ELF-1 (cell line): ENCODE measurements around the gene ANKRD17.
A peak's percentile ranks its signal among the peaks of the same experiment; 100 is the strongest.
"Not testable (repeated sequence)": the region's sequence is repeated elsewhere in the genome, so short reads cannot be mapped to it uniquely, and the experiment has no call there.

Source experiments
- DNase-seq: peaks from one replicate; pipeline ENCODE4 v3.0.0-alpha.2; 2016; ENCODE audit warnings: low read depth, low spot score

ANKRD17 gene, protein sequence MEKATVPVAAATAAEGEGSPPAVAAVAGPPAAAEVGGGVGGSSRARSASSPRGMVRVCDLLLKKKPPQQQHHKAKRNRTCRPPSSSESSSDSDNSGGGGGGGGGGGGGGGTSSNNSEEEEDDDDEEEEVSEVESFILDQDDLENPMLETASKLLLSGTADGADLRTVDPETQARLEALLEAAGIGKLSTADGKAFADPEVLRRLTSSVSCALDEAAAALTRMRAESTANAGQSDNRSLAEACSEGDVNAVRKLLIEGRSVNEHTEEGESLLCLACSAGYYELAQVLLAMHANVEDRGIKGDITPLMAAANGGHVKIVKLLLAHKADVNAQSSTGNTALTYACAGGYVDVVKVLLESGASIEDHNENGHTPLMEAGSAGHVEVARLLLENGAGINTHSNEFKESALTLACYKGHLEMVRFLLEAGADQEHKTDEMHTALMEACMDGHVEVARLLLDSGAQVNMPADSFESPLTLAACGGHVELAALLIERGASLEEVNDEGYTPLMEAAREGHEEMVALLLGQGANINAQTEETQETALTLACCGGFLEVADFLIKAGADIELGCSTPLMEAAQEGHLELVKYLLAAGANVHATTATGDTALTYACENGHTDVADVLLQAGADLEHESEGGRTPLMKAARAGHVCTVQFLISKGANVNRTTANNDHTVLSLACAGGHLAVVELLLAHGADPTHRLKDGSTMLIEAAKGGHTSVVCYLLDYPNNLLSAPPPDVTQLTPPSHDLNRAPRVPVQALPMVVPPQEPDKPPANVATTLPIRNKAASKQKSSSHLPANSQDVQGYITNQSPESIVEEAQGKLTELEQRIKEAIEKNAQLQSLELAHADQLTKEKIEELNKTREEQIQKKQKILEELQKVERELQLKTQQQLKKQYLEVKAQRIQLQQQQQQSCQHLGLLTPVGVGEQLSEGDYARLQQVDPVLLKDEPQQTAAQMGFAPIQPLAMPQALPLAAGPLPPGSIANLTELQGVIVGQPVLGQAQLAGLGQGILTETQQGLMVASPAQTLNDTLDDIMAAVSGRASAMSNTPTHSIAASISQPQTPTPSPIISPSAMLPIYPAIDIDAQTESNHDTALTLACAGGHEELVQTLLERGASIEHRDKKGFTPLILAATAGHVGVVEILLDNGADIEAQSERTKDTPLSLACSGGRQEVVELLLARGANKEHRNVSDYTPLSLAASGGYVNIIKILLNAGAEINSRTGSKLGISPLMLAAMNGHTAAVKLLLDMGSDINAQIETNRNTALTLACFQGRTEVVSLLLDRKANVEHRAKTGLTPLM (N-terminal part only)

DNA sequence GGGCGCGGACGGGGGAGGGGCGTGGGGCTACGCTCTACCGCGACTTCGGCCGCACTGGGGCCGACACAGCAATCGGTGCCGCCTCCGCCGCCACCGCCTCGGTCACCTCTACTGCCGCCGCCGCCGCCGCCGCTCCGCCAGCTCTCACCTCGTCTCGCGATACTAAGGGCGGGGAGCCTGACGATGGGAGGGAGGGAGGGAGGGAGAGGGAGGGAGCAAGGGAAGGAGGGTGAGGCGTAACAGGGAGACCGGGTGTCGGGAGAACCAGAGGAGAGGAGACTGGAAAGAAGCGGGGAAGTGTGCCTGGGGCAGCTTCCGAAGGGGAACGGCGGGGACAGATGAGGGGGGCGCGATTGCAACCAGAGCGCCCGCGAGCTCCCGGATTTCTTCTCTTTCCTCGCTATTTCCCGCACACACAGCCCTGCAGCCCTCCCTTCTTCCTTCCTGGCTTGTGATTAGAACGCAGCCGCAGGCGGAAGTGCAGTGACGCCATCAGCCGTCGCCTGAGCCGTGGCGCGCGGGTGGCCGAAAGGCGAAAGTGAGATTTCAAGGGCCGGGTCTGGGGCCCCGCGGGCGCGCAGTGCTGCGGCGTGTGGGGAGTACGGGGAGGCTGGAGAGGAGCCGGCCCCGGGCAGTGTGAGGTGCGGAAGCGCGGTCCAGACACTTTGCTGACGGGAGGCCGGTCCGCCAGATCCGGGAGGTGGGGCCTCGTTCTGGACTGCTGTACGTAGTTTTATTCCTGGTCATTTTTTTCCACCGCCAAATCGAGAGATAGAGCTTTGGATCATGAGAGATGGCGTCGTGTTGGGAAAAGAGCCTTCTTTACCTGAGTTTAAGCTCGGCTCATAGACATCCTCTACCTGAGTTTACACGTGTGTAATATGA lies at the start of gene ANKRD17:
TSS of gene ANKRD17 (minus strand) at position 113 of the 885 bp plus-strand sequence. CDS start 130 bp downstream, outside the sequence.
- DNase-seq, result peak; percentile 97

DNA sequence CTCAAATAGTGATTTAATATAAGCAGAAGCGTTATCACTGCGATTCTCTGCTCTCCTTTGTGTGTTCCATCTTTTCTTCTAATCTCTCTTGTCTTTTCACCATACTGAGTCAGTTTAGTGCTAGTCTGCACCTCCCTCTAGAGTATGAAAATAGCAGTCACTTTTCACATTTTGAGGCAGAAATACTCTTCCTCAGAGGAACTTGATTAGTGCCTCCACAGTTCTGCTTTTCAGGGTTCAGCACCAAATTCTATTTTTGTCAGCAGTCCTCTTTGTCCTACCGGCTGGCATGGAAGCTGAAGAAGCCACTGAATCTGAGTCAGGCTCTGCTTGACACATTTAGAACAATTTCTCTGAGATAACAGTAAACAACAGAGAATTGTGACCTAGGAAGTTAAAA lies 49.7 kb upstream of the ANKRD17 start:
- DNase-seq, result no peak

DNA sequence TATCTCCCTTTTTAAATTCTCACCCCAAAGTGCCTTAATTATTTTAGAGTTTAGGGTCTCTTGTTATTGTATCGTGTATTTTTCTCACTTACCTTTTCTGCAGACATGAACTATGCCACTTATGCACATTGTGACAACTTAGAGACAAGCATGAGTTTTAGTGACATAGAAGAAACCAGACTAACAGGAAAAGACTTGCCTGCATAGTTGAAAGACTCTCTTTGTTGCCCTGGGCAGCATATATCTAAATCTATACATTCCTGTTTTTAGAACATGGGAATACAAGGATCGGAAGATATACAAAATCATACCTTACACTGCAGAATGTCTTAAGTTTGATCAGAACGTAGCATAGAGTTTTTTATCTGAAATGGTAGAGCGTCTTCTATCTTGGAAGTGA lies 45.1 kb upstream of the ANKRD17 start:
- DNase-seq, result no peak

DNA sequence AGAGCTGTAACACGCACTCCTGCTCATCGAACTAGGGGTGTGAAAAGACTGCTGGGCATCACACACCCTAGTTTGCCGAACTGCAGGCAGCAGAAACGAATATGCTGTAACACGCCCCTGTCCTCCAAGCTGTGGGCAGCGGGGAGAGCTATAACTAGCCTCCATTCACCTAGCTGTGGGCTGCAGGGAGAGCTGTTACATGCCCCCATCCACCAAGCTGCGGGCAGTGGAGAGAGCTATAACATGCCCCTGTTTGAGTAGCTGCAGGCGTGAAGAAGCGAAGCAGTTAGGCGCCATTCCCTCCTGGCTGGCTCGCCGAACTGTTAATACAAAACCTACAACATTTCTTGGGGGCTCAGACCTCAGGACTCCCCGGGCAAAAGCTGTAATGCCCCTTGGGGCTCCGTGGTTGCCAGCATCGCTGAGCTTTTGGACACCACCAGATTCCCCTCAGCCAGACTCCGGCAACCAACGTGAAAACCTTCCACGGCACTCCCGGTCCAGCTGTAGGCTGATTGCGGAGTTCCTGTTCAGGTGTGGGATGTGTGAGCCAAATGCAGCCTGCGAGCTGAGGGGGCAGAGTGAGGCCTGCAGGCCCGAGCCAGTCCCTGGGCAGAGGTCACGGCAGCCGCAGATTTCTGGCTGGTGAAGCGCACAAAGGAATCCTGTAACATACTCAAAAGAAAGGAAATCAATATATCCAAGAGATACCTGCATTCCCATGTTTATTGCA lies 41.1 kb upstream of the ANKRD17 start:
- no peak for DNase-seq

DNA sequence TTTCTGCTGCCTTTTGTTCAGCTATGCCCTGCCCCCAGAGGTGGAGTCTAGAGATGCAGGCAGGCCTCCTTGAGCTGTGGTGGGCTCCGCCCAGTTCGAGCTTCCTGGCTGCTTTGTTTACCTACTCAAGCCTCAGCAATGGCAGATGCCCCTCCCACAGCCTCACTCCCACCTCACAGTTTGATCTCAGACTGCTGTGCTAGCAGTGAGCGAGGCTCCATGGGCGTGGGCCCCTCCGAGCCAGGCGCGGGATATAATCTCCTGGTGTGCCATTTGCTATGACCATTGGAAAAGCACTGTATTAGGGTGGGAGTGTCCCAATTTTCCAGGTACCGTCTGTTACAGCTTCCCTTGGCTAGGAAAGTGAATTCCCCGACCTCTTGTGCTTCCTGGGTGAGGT lies 34.1 kb upstream of the ANKRD17 start:
- not testable (repeated sequence) for DNase-seq

DNA sequence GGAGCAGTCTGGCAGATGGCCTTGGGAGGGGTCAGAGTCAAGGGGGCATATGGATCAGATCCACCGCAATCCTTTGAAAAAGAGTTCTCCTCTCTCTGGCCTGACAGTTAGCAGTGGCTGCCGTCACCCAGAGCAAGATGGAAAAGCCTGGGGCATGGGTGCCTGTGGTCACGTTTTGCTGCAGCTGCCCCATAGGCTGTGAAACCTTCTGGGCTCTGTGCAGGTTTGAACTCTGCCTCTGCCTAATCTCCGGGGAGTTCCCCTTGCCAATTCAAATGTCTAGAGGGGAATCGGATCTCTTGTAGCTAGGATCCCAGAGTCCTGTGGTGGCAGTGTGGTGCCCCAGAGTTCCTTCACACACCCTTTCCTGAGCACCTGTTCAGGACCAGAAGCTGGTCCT lies 23.4 kb upstream of the ANKRD17 start:
- DNase-seq, result no peak

DNA sequence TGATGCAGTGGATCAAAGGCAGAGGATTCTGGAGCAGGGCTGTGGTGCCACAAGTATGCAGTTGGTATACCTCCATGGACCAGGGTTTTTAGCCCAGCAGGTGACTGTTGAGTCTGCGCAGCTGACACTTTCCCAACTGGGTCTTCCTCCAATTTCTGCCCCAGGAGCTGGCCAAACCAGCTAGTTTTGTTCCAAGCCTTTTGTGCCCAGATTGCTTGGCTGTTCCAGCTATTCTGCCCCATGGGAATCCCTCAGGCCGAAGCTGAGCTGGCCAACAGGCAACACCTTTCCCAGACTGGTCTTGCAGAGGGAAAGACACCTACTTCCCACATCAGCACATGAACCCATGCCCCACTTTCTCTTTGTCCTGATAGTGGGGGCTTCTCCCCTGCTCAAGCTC lies 22.8 kb upstream of the ANKRD17 start:
- DNase-seq, result peak; percentile 64

DNA sequence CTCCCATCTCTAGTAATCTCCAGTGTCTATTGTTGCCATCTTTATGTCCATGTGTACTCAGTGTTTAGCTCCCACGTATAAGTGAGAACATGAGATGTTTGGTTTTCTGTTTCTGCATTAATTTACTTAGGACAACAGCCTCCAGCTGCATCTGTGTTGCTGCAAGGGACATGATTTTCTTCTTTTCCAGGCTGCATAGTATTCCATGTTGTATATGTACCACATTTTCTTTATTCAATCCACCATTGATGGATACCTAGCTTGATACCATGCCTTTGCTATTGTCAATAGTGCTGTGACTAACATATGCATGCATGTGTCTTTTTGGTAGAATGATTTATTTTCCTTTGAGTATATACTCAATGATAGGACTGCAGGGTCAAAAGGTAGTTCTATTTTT lies 18.6 kb upstream of the ANKRD17 start:
- no peak for DNase-seq

DNA sequence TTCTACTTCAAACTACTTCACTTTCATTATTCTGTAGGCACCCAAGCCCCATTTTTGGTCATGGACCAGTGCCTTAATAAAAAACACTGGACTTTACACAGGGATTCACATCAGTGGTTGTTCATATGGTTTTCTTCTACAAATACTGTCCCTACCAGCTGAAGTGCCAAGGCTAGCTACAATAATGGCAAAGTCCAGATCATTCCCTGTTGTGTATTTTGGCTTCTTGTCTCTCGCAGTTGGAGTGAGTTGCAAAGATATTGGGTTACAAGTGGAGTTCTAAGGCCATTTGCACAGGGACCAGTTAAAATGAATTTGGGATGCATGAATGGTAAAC lies 16.7 kb upstream of the ANKRD17 start:
- no peak for DNase-seq

DNA sequence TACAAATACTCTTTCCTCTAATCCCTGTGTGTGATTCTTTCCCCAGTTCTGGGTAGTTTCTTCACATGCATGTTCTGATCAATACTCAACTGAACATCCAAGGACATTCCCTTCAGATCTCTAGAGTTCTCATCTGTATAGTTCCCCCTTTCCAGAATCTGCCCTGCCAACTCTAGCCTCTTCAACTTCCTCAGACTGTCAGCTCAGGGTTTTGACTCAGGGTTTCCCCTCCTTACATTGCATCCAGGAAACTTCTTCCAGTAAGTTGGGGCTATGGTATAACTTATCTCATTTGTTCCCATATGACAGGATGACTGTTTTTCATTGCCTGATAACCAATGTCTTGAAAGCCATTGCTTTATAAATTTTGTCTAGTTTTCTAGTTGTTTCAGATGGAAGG lies 14.2 kb upstream of the ANKRD17 start:
- DNase-seq, result no peak

DNA sequence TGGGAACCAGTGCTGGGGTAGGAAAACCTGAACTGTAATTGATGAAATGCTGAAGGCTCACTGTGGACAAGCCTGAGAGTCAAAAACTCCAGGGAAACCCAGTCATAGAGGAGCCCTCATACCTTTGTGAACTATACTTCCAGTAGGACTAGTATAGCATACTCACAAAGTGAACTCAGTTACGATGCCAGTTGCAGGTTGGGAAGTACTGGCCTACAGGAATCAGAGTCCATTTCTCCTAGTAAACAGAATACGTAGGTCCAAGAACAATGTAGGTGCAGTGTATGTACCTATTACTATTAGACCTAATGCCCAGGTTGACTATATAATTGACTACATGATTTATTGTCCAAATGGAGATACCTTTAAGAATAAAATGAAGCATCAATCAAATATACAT lies 8.5 kb upstream of the ANKRD17 start:
- no peak for DNase-seq

DNA sequence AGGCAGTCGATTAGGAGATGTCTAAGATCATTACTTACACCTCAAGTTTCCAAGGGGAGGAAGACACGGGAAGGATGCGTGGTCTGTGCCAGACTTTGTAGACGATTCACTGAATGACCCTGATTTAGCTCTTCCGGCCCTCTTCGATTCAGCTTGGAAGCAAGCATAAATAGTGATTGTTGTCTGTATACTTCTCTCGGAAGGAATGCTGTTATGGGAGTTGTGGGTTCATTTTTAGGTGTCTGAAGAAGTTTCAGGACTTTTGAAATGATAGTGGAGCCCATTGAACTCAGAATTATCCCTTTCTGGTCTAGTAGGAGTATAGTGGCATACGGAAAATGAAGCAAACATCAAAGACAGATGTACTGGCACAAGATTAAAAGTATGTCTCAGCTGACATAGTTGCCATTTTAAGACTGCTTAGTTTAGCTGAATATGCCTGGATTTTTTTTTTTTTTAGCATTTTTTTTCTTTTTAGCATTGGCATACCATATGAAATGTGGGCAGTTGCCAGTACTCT lies 1.0 kb upstream of the ANKRD17 start:
- DNase-seq, result no peak

DNA sequence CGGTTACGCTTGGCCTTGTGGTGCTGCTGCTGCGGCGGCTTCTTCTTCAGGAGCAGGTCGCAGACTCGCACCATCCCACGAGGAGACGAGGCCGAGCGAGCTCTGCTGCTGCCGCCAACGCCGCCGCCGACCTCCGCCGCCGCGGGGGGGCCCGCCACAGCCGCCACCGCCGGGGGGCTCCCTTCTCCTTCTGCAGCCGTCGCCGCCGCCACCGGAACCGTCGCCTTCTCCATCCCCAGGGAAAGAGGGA lies 237 bp downstream of the ANKRD17 start:
- DNase-seq, result no peak

DNA sequence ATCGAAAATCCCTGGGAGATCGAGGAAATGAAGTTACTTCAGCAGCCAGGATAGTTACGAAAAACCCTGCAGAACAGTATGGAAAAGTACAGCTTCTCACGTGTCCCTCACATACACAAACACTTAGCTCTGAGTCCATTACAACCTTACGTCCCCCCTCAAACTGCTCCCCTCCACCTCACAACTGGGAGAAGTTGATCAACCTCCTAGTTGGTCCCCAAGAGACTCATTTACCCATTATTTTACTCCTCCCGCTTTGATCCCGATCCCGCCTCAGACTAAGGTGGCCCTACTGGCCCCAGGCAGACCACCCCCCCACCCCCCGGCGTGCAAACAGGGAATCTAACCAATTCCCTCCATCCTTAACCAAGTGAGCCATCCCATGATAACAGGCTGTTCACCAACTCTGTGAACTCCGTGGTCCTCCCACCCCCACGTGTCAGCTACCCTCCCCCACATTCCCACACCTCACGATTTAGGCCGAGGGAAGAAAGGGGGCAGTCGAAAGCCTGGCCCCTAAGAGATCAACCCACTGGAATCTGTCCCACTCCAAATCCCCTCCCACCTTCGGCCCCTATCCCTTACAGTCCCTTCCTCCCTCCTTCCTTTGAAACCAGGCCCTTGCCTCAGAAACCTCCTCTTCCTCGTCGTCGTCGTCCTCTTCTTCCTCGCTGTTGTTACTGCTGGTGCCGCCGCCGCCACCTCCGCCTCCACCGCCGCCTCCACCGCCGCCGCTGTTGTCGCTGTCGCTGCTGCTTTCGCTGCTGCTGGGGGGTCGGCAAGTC lies 755 bp downstream of the ANKRD17 start:
- DNase-seq, result peak; percentile 65

DNA sequence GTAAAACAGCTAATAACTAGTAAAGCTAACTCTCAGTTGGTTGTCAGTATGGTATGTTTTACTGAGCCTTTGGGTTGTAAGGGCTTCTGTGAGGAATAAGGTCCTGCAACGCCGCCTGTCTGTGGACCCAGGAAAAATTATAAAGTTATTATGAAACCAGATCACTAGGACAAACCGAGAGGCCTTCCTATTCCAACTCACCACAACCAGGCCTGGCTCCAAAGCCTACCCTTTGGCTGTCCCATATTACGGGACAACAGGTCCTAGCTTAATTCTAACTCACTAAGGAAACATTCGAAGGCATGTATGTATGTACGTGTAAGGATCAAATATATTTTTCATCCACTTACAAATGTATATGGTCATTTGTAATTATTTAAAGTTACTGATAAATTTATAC lies 1.4 kb downstream of the ANKRD17 start:
- DNase-seq, result peak; percentile 81

DNA sequence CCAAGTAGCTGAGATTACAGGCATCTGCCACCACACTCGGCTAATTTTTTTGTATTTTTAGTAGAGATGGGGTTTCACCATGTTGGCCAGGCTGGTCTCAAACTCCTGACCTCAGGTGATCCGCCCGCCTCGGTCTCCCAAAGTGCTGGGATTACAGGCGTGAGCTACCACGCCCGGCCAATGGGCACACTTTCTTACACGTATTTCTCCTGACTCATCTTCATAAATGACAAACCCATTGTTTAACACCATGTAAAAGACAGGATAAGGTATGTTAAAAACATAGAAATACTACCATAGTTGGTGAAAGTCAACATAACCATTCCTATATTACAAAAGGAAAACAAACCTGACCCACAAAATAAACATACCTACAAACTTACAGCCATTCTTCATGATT lies 2.8 kb downstream of the ANKRD17 start:
- DNase-seq, result not testable (repeated sequence)

DNA sequence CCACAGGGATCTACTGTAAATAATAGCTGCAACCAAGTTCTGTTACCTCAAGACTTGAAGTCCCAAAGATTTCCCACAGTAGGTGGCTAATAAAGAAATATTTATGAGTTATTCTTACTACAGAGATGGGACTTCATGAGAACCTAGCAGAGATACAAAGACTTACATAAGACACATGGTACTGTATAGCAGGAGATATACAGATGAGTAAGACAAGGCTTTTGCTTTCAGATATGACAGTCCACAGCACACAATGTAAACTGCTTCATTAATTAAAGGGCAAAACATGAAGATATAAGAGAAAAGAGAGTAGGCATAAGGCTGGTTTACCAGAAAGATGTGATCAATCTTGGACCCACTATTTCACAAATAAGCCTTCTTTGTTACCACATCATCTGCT lies 6.6 kb downstream of the ANKRD17 start:
- no peak for DNase-seq

DNA sequence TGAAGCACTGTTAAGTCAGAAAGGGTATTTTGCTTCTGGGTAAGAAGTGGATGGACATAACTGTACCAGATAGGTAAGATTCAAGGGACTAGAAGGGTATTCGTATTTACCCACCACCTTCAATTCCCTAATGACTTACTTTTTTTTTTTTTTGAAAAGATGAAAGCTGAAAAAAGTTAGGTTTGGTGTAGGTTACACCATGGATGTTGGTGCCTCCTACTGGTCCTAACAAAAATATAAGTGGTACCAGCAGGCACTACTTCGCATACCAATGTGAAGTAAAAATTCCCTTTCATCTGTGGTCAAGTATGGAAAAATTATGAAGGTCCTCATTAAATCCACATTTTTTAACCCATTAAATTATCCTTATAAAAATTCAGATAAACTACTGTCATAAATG lies 7.2 kb downstream of the ANKRD17 start:
- no peak for DNase-seq

DNA sequence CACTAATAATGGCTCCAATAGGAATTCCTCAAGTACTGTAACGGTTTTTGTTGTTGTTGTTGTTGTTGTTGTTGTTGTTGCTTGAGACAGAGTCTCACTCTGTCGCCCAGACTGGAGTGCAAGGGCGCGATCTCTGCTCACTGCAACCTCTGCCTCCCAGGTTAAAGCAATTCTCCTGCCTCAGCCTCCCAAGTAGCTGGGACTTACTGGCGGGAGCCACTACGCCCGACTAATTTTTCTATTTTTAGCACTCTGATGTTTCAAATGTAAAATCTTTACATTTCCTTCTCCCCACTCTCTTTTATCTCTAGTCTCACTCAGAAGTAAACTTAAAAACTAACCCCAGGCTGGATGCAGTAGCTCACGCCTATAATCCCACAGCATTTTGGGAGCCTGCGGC lies 8.0 kb downstream of the ANKRD17 start:
- no peak for DNase-seq

DNA sequence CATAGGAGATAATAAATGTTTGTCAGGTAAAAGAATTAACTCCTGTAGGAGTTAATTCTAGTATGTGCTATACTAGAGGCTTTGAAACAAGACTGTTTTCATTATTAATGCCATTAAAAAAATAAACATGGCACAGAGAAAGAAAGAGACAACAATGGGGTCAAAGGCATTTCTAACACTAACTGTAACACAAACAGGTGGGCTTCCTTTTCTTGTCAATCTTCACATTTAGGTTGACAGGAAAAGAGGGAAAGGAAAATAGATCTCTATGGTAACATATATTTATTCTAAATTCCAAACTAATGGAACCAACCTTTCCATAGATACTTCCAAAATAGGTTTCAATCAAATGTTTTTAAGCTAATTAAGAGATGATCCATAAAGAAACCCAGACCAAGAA lies 9.8 kb downstream of the ANKRD17 start:
- DNase-seq, result no peak
